Transverse colon (tissue), 4 donors: ENCODE measurements around the gene OR2T1. TPM values are rescaled to one million over a fixed set of nuclear protein-coding genes. Genes with fewer than 3 reads are reported as not detected.

Experiments
- DNase-seq: peaks from one replicate; pipeline ENCODE4 v3.0.0-alpha.2; 2019
- H3K27ac ChIP-seq, 4 donors: fragments of 200-600 bp; sonication (generic); 2 replicates each; pipeline ENCODE4 v1.5.1; 2016 to 2018; ENCODE audit warnings: inconsistent platforms in 4 of 4
- H3K27me3 ChIP-seq: fragments of 200-600 bp; sonication (generic); 2 replicates; pipeline ENCODE4 v1.5.1; 2017; ENCODE audit warnings: inconsistent platforms
- H3K36me3 ChIP-seq, 4 donors: fragments of 200-600 bp; sonication (generic); 2 replicates each; pipeline ENCODE4 v1.5.1; 2017 to 2019; ENCODE audit warnings: inconsistent platforms in 4 of 4
- H3K4me1 ChIP-seq, 4 donors: fragments of 200-600 bp; sonication (generic); 2 replicates each; pipeline ENCODE4 v1.5.1; 2017 to 2020; ENCODE audit warnings: inconsistent platforms in 4 of 4
- H3K4me3 ChIP-seq, 4 donors: fragments of 200-600 bp; sonication (generic); 1 replicate in 1 of 4; 2 replicates in 3 of 4; pipeline versions ENCODE4 v1.5.1 to v1.6.1; 2017 to 2019; ENCODE audit warnings: inconsistent platforms in 4 of 4
- H3K9me3 ChIP-seq, 2 donors: fragments of 200-600 bp; sonication (generic); 2 replicates each; pipeline ENCODE4 v1.5.1; 2017 to 2019; ENCODE audit warnings: inconsistent platforms in 2 of 2
- EP300 ChIP-seq: sonication (generic); formaldehyde crosslinking; IDR thresholded peaks from one replicate; pipeline ENCODE4 v1.6.1; 2017; ENCODE audit warnings: antibody characterized with exemption, low read depth
- POLR2A ChIP-seq: fragments of 450-650 bp; IDR thresholded peaks from one replicate; pipeline ENCODE4 v1.6.1; 2016; ENCODE audit warnings: antibody characterized with exemption, mild to moderate bottlenecking, moderate library complexity
- POLR2AphosphoS5 ChIP-seq, 3 donors: sonication (generic); formaldehyde crosslinking; IDR thresholded peaks; one replicate each; pipeline ENCODE4 v1.6.1; 2016; ENCODE audit warnings: antibody characterized with exemption in 3 of 3
- WGBS, 2 donors: methylation state at CpG; one replicate each; pipeline ENCODE4 v1.1.5; 2018; ENCODE audit warnings: low coverage in 1 of 2; 5-methylcytosine and 5-hydroxymethylcytosine counted together
- in situ Hi-C, 4 donors: fragments of 200-750 bp; cut with MboI; loops; one replicate each; pipeline versions ENCODE4 v1.15.0 to v1.15.1; 2017; ENCODE audit warnings: low sequenced_read_pairs in 3 of 4, low pct_ligation_motif_present in 1 of 4, low pct_unique_long_range_greater_than_20kb in 1 of 4
- intact Hi-C: fragments of 100-400 bp; cut with DNase I; formaldehyde crosslinking; loops from one replicate; pipeline ENCODE4 v1.15.1; 2023; ENCODE audit warnings: low total_unique reads
- total RNA-seq, 4 donors: library from RNA; depleted of rRNA; stranded (reverse); fragments of >200 nt; gene quantifications; one replicate each; pipeline ENCODE4 v1.1.0, GENCODE V29; 2016
- TF ChIP-seq, protein P1 (sequence below), 5 experiments: fragments of 200-600 bp in 3 of 5; fragments of 450-650 bp in 2 of 5; sonication (generic) in 3 of 5; IDR thresholded peaks; 1 replicate in 2 of 5; 2 replicates in 3 of 5; pipeline ENCODE4 v1.5.1; 2016 to 2017; ENCODE audit warnings: antibody characterized with exemption in 5 of 5, inconsistent platforms in 3 of 5, mild to moderate bottlenecking in 2 of 5, moderate library complexity in 1 of 5

The OR2T1 gene, protein sequence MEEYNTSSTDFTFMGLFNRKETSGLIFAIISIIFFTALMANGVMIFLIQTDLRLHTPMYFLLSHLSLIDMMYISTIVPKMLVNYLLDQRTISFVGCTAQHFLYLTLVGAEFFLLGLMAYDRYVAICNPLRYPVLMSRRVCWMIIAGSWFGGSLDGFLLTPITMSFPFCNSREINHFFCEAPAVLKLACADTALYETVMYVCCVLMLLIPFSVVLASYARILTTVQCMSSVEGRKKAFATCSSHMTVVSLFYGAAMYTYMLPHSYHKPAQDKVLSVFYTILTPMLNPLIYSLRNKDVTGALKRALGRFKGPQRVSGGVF
- not detected for total RNA-seq

DNA sequence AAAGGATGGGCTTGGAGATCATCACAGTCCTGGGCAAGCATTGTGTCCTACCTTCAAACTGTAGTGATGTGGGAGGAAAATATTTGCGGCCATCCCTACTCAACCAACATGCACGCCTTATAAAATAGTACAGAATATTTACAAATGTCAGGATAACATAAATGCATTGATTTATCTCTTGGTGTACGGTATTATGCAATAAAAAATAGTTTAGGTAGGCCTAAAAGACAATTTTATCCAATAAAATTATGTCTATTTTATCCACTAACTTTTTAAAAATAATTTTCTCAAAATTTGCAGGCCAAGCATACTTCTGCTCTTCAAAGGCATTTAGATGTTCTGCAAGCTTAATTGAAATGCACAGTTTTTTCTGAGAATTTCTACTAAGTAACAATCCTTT is at the start of gene OR2T1:
Gene OR2T1, plus strand, starts transcription at position 301 of the 400 bp plus-strand sequence. CDS start 3,100 bp downstream, outside the sequence.
- no peak for TF ChIP-seq POLR2AphosphoS5 (IDR thresholded peaks at IDR 0.05)
- TF ChIP-seq EP300: no peak
- no peak for TF ChIP-seq POLR2A
- TF ChIP-seq, protein P1, sequence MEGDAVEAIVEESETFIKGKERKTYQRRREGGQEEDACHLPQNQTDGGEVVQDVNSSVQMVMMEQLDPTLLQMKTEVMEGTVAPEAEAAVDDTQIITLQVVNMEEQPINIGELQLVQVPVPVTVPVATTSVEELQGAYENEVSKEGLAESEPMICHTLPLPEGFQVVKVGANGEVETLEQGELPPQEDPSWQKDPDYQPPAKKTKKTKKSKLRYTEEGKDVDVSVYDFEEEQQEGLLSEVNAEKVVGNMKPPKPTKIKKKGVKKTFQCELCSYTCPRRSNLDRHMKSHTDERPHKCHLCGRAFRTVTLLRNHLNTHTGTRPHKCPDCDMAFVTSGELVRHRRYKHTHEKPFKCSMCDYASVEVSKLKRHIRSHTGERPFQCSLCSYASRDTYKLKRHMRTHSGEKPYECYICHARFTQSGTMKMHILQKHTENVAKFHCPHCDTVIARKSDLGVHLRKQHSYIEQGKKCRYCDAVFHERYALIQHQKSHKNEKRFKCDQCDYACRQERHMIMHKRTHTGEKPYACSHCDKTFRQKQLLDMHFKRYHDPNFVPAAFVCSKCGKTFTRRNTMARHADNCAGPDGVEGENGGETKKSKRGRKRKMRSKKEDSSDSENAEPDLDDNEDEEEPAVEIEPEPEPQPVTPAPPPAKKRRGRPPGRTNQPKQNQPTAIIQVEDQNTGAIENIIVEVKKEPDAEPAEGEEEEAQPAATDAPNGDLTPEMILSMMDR (IDR thresholded peaks at IDR 0.05): no peak
- no peak for DNase-seq
- no peaks in the 10 kb centered on the region for H3K4me1 ChIP-seq
- no peak within 1 kb of the TSS for H3K4me3 ChIP-seq
- in situ Hi-C loops: no loop called here
- no peaks in the 10 kb centered on the region for H3K27me3 ChIP-seq
- H3K27ac ChIP-seq: no peak within 1 kb of the TSS
- WGBS, 2 donors: 66 to 67% methylated on average over 3 of the region's 3 CpGs
- intact Hi-C loops: no loop called here
- H3K9me3 ChIP-seq: no peaks in the 10 kb centered on the region
- no peaks in the 10 kb centered on the region for H3K36me3 ChIP-seq

DNA sequence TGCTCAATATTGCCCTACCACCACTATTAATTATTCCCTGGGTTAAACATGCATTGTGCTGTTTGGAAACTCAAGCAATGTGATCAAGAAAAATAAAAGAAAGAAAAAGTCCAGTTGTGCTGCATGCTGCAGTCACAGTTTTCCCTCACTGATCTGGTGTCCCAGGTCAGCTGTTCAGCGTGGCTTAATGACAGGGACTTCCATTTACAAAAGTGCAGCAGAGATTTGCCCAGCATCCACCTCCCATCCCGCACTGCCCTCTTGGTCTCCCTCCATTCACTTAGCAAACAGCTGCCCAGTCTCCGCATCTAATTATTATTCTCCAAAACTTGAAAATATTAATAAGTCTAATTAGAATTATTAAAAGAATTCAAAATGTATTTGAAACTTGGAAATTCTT is 43.4 kb upstream of the OR2T1 start:
- no peaks in the 10 kb centered on the region for H3K27me3 ChIP-seq
- no peak for DNase-seq
- intact Hi-C loops: no loop called here
- H3K9me3 ChIP-seq: peaks cover 0 to 2% of the 10 kb centered on the region in 2 donors
- no peaks in the 10 kb centered on the region for H3K4me1 ChIP-seq
- in situ Hi-C loops: no loop called here
- H3K36me3 ChIP-seq: no peaks in the 10 kb centered on the region
- no peak overlapping the region for H3K4me3 ChIP-seq
- H3K27ac ChIP-seq: no peak overlapping the region
- 64 to 92% methylated on average over 2 to 3 of the region's 3 CpGs for WGBS, 2 donors
- TF ChIP-seq, protein P1 (IDR thresholded peaks at IDR 0.05): no peak
- TF ChIP-seq EP300: no peak
- no peak for TF ChIP-seq POLR2A
- no peak for TF ChIP-seq POLR2AphosphoS5 (IDR thresholded peaks at IDR 0.05)

DNA sequence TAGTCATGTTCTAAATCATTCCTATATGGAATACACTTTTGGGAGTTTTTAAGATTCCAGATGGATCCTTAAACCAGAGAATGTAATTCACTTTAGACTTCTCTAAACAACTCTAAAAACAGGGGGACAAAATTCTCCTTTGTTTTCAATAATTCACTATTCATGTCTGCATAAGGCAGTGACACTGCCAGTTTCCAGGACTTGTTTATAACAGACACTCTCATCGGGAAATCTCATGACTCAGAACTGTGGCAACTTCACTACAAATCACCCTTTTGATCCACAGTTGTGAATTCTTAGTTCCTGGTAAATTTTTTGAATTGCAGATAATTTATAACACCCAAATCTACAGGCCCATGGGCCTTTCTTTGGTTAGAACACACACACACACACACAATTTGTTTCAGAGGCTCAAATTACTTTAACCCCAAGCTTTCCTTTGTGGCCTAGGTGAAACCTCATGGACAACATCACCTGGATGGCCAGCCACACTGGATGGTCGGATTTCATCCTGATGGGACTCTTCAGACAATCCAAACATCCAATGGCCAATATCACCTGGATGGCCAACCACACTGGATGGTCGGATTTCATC is 41.6 kb upstream of the OR2T1 start, which contains the start of gene OR2T4:
Gene OR2T4, plus strand, starts transcription at position 545 of the 595 bp plus-strand sequence. Its CDS starts 0 bp downstream, at position 545.
- intact Hi-C loops: no loop called here
- Histone ChIP-seq H3K4me1 (no peaks in the 10 kb centered on the region), H3K27ac (no peak within 1 kb of the TSS), H3K36me3 (no peaks in the 10 kb centered on the region), H3K9me3 (peaks cover 3% of the 10 kb centered on the region in 2 donors), H3K27me3 (no peaks in the 10 kb centered on the region), H3K4me3 (no peak within 1 kb of the TSS)
- no peak for TF ChIP-seq EP300
- TF ChIP-seq POLR2A: no peak
- TF ChIP-seq, protein P1 (IDR thresholded peaks at IDR 0.05): no peak
- TF ChIP-seq POLR2AphosphoS5 (IDR thresholded peaks at IDR 0.05): no peak
- 29 to 46% methylated on average over 1 to 3 of the region's 3 CpGs for WGBS, 2 donors
- no peak for DNase-seq
- in situ Hi-C loops: no loop called here

DNA sequence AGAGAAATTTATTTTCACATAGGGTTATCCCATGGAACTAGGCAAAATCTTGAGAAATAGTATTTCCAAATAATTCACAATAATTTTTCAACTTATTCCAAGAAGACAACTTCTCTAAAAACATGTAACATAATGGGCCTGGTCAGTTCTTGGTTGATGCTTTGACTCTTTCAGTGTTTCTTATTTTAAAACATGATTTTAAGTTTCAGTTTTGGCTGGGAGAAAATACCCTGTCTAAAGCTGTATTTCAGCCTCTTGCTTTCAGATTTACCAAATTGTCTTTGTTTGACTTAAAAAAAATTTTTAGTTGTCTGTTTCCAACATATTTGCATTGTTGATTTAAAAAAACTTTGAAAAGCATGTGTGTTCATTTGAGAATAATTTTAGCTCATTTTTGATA is 36.2 kb upstream of the OR2T1 start:
- Histone ChIP-seq H3K27me3 (no peaks in the 10 kb centered on the region), H3K4me3 (no peak overlapping the region), H3K9me3 (peaks cover 3% of the 10 kb centered on the region in 2 donors), H3K27ac (no peak overlapping the region), H3K36me3 (no peaks in the 10 kb centered on the region), H3K4me1 (no peaks in the 10 kb centered on the region)
- in situ Hi-C loops (no loop called here), intact Hi-C loops (no loop called here)
- no peak for DNase-seq
- TF ChIP-seq POLR2AphosphoS5 (IDR thresholded peaks at IDR 0.05) (no peak), POLR2A (no peak), EP300 (no peak)
- TF ChIP-seq, protein P1 (IDR thresholded peaks at IDR 0.05): no peak
